MM.1S (cell line): ENCODE results near the gene TMEM184B.
"Not testable (repeated sequence)": the region's sequence is repeated elsewhere in the genome, so short reads cannot be mapped to it uniquely, and the experiment has no call there.

Source experiments
- DNase-seq: peaks from one replicate; pipeline ENCODE4 v3.0.0-alpha.2; 2015
- H2AFZ ChIP-seq: fragments of 300-600 bp; sonication (generic); 2 replicates; pipeline ENCODE4 v1.6.0; 2016; ENCODE audit warnings: antibody characterized with exemption, low read length
- H3F3A ChIP-seq: fragments of 300-600 bp; sonication (generic); 2 replicates; pipeline ENCODE4 v1.6.1; 2016; ENCODE audit warnings: mild to moderate bottlenecking, antibody characterized with exemption, low read length, moderate library complexity, mixed read lengths; ENCODE audit not compliant: insufficient read depth
- H3K27ac ChIP-seq: fragments of 300-600 bp; sonication (generic); 2 replicates; pipeline ENCODE4 v1.5.1; 2016; ENCODE audit warnings: mild to moderate bottlenecking, low read length
- H3K27me3 ChIP-seq: fragments of 300-600 bp; sonication (generic); replicated peaks from 2 replicates; pipeline ENCODE4 v1.6.0; 2016; ENCODE audit warnings: low read length; ENCODE audit not compliant: insufficient read depth
- H3K36me3 ChIP-seq: fragments of 300-600 bp; sonication (generic); replicated peaks from 2 replicates; pipeline ENCODE4 v1.6.1; 2016; ENCODE audit warnings: mild to moderate bottlenecking, low read length, mixed read lengths; ENCODE audit not compliant: insufficient read depth
- H3K4me1 ChIP-seq: fragments of 300-600 bp; sonication (generic); 2 replicates; pipeline ENCODE4 v1.6.1; 2016; ENCODE audit warnings: low read length, mixed read lengths
- H3K4me2 ChIP-seq: fragments of 300-600 bp; sonication (generic); 2 replicates; pipeline ENCODE4 v1.6.0; 2016; ENCODE audit warnings: low read depth, low read length
- H3K4me3 ChIP-seq: fragments of 300-600 bp; sonication (generic); 2 replicates; pipeline ENCODE4 v1.5.1; 2016; ENCODE audit warnings: low read length, mixed read lengths
- H3K79me2 ChIP-seq: fragments of 300-600 bp; sonication (generic); 2 replicates; pipeline ENCODE4 v1.6.1; 2016; ENCODE audit warnings: mixed run types, low read length, mixed read lengths
- H3K9ac ChIP-seq: fragments of 300-600 bp; sonication (generic); 2 replicates; pipeline ENCODE4 v1.6.1; 2016; ENCODE audit warnings: low read length, mixed read lengths
- H3K9me2 ChIP-seq: fragments of 300-600 bp; sonication (generic); replicated peaks from 2 replicates; pipeline ENCODE4 v1.6.1; 2016; ENCODE audit warnings: mild to moderate bottlenecking, low read length, mixed read lengths; ENCODE audit not compliant: insufficient read depth
- H3K9me3 ChIP-seq: fragments of 300-600 bp; sonication (generic); replicated peaks from 2 replicates; pipeline ENCODE4 v1.6.1; 2016; ENCODE audit warnings: mild to moderate bottlenecking, low read length, mixed read lengths; ENCODE audit not compliant: insufficient read depth
- H4K20me1 ChIP-seq: fragments of 300-600 bp; sonication (generic); 2 replicates; pipeline ENCODE4 v1.6.1; 2016; ENCODE audit warnings: mild to moderate bottlenecking, low read length, moderate library complexity, mixed read lengths; ENCODE audit not compliant: insufficient read depth
- EZH2 ChIP-seq: fragments of 300-600 bp; sonication (generic); optimal IDR thresholded peaks from 2 replicates; pipeline ENCODE3; 2017; ENCODE audit warnings: low read depth, mild to moderate bottlenecking, antibody characterized with exemption, low read length, mixed read lengths
- EZH2phosphoT487 ChIP-seq: fragments of 300-600 bp; sonication (generic); IDR thresholded peaks from 2 replicates; pipeline ENCODE4 v1.6.1; 2018; ENCODE audit warnings: antibody characterized with exemption, low read length
- TF ChIP-seq, protein P1 (sequence below): fragments of 300-600 bp; sonication (generic); IDR thresholded peaks from 2 replicates; pipeline ENCODE4 v1.5.1; 2016; ENCODE audit warnings: antibody characterized with exemption, low read length, mixed read lengths

TMEM184B gene

DNA sequence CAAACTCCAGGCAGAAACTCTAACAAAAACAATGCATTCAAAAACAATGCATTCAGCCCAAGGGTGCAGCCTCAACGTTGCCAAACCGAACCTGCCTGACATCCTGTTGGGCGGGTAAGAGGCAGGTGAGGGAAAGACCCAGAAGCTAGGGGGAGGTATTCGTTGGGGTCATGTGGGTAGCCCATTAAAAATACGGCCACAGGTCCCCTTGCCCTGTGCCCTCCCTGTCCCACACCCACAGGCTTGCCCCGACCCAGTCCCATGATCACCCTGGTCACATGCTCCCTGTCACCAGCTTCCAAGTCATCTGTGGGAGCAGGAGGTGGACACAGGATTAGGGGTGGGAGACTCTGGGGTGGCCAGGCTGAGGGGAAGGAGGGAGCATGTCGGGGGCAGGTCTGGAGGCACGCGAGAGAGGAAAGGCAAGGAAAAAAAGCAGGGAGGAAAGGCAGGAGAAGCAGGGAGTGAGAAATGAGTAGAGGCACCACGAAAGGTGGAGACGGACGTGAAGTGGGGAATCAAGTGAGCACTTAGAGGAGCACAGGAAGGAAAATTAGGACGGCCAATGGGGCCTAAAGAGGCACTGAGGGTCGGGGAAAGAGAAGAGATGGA is 91.9 kb downstream of the TMEM184B start:
- H3K4me2 ChIP-seq: peak overlapping the region; percentile 94
- H3K27me3 ChIP-seq: no peaks in the 10 kb centered on the region
- H3K79me2 ChIP-seq: peaks cover 13% of the 10 kb centered on the region
- peaks cover 30% of the 10 kb centered on the region for H3K4me1 ChIP-seq
- no peaks in the 10 kb centered on the region for H3K9me2 ChIP-seq
- H3K9me3 ChIP-seq: no peaks in the 10 kb centered on the region
- H4K20me1 ChIP-seq: no peaks in the 10 kb centered on the region
- no peak for TF ChIP-seq EZH2
- TF ChIP-seq EZH2phosphoT487: no peak
- TF ChIP-seq, protein P1, sequence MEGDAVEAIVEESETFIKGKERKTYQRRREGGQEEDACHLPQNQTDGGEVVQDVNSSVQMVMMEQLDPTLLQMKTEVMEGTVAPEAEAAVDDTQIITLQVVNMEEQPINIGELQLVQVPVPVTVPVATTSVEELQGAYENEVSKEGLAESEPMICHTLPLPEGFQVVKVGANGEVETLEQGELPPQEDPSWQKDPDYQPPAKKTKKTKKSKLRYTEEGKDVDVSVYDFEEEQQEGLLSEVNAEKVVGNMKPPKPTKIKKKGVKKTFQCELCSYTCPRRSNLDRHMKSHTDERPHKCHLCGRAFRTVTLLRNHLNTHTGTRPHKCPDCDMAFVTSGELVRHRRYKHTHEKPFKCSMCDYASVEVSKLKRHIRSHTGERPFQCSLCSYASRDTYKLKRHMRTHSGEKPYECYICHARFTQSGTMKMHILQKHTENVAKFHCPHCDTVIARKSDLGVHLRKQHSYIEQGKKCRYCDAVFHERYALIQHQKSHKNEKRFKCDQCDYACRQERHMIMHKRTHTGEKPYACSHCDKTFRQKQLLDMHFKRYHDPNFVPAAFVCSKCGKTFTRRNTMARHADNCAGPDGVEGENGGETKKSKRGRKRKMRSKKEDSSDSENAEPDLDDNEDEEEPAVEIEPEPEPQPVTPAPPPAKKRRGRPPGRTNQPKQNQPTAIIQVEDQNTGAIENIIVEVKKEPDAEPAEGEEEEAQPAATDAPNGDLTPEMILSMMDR: no peak
- H3K4me3 ChIP-seq: peak overlapping the region; percentile 86
- H3K27ac ChIP-seq: peak overlapping the region; percentile 95
- peaks cover 22% of the 10 kb centered on the region for H3F3A ChIP-seq
- peak overlapping the region; percentile 53 for H2AFZ ChIP-seq
- no peaks in the 10 kb centered on the region for H3K36me3 ChIP-seq
- peak; percentile 76 for DNase-seq
- peak overlapping the region; percentile 97 for H3K9ac ChIP-seq

DNA sequence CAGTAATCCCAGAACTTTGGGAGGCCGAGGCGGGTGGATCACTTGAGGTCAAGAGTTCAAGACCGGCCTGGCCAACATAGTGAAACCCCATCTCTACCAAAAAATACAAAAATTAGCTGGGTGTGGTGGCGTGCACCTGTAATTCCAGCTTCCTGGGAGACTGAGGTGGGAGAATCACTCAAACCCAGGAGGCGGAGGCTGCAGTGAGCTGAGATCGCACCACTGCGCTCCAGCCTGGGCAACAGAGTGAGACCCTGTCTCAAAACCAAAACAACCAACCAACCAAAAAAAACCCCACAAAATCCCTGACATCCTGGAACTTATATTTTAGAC is 94.2 kb downstream of the TMEM184B start:
- Histone ChIP-seq H3K4me1 (peaks cover 30% of the 10 kb centered on the region), H3K79me2 (peaks cover 13% of the 10 kb centered on the region), H3F3A (peaks cover 22% of the 10 kb centered on the region)
- H3K9me2 ChIP-seq, DNase-seq, H4K20me1 ChIP-seq, H3K27me3 ChIP-seq, H3K9me3 ChIP-seq, H3K36me3 ChIP-seq, H2AFZ ChIP-seq, H3K27ac ChIP-seq, H3K4me2 ChIP-seq, H3K4me3 ChIP-seq, H3K9ac ChIP-seq: not testable (repeated sequence)

DNA sequence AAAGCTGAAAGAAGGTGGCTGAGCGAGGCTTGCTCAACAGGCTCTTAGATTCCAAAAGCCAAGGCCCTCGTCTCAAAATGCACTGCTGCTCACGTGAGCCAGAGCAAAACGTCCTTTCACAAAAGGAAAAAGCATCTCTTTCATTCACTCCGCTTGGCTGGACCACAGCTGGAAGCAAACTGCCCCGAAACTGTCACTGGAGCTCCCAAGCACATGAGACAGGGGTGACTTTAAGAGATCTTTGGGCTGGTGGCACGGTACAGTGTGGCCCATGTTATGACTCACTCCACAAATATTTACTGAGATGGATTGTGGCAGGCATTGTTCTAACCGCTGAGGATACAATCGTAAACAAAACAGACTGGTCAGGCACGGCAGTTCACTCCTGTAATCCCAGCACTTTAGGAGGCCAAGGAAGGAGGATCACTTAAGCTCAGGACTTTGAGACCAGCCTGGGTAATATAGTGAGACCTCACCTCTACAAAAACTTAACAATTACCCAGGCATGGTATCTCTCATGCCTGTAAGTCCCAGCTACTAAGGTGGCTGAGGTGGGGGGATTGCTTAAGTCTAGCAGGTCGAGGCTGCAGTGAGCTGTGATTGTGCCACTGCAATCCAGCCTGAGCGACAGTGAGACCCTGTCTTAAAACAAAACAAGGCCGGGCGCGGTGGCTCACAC is 94.7 kb downstream of the TMEM184B start:
- H2AFZ ChIP-seq: no peak overlapping the region
- H3K9me2 ChIP-seq: no peaks in the 10 kb centered on the region
- peaks cover 30% of the 10 kb centered on the region for H3K4me1 ChIP-seq
- peaks cover 13% of the 10 kb centered on the region for H3K79me2 ChIP-seq
- TF ChIP-seq, protein P1: no peak
- TF ChIP-seq EZH2phosphoT487: no peak
- TF ChIP-seq EZH2: no peak
- peak overlapping the region; percentile 28; the same call in 1 of the 2 replicates for H3K27ac ChIP-seq
- H4K20me1 ChIP-seq: no peaks in the 10 kb centered on the region
- H3K4me3 ChIP-seq: no peak overlapping the region
- H3K4me2 ChIP-seq: no peak overlapping the region; the same call in 1 of the 2 replicates
- peaks cover 22% of the 10 kb centered on the region for H3F3A ChIP-seq
- no peak for DNase-seq
- H3K9ac ChIP-seq: no peak overlapping the region
- H3K36me3 ChIP-seq: no peaks in the 10 kb centered on the region
- H3K9me3 ChIP-seq: no peaks in the 10 kb centered on the region
- no peaks in the 10 kb centered on the region for H3K27me3 ChIP-seq

DNA sequence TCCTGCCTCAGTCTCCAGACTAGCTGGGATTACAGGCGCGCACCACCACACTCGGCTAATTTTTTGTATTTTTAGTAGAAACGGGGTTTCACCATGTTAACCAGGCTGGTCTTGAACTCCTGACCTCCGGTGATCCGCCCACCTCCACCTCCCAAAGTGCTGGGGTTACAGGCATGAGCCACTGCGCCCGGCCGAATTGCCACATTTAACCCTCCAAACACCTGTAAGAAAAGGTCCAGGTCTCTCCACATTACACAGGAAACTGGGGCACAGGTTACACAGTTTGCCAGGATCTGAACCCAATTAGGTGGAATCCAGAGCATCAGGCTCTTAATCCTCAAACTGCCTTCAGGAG is 95.3 kb downstream of the TMEM184B start:
- not testable (repeated sequence) for H3K36me3 ChIP-seq, H2AFZ ChIP-seq, H3K9ac ChIP-seq, DNase-seq, H3K4me2 ChIP-seq, H3K4me3 ChIP-seq, H3K9me3 ChIP-seq, H3K27me3 ChIP-seq, H4K20me1 ChIP-seq, H3K9me2 ChIP-seq
- Histone ChIP-seq H3F3A (peaks cover 22% of the 10 kb centered on the region), H3K4me1 (peaks cover 30% of the 10 kb centered on the region), H3K27ac (peak overlapping the region; percentile 28; the same call in 1 of the 2 replicates), H3K79me2 (peaks cover 13% of the 10 kb centered on the region)
